ENCODE results near the gene ZNF785. TPM values are rescaled to one million over a fixed set of nuclear protein-coding genes. Genes with fewer than 3 reads are reported as not detected.

Gene ZNF785
- polyA plus RNA-seq, 1 donor (not counting 4 experiments of a cell fraction or from before 2014, with no cell fraction given): 3.4 TPM

- H3K36me3 ChIP-seq (ENCODE audit: control insufficient read depth in 2 of 2, extremely low read depth in 1 of 2, insufficient read depth in 2 of 2, low read length in 2 of 2): no peaks in the 10 kb centered on the region
- DNase-seq (ENCODE audit: low read depth, low spot score) (no peak), FAIRE-seq (no peak)
- TF ChIP-seq CTCF (optimal IDR thresholded peaks at IDR 0.05 in 1 of 3, IDR thresholded peaks at IDR 0.05 in 1 of 3, conservative IDR thresholded peaks at IDR 0.05 in 1 of 3; ENCODE audit: extremely low read depth in 1 of 3, insufficient read depth in 2 of 3, low read length in 3 of 3): no peak
- TF ChIP-seq EZH2 (IDR thresholded peaks at IDR 0.05; ENCODE audit: low read length): no peak
- H3K4me1 ChIP-seq (ENCODE audit: control insufficient read depth, extremely low read depth, insufficient read depth, low read length): peaks cover 5% of the 10 kb centered on the region
- H3K9me1 ChIP-seq (ENCODE audit: control insufficient read depth, extremely low read depth, insufficient read depth, low read length): no peaks in the 10 kb centered on the region
- no peaks in the 10 kb centered on the region for H4K20me1 ChIP-seq (ENCODE audit: control insufficient read depth, extremely low read depth, insufficient read depth, low read length)
- H3K27me3 ChIP-seq (ENCODE audit: control insufficient read depth, extremely low read depth, insufficient read depth, low read length): no peaks in the 10 kb centered on the region
- H3K27ac ChIP-seq (ENCODE audit: control insufficient read depth, insufficient read depth, low read length): no peak overlapping the region
- no peaks in the 10 kb centered on the region for H3K9me3 ChIP-seq (ENCODE audit: control insufficient read depth, low read depth, low read length)
- H3K4me3 ChIP-seq (ENCODE audit: control insufficient read depth in 2 of 3, extremely low read depth in 1 of 3, insufficient read depth in 2 of 3, low read depth in 1 of 3, low read length in 3 of 3): no peak overlapping the region
- H3K4me2 ChIP-seq (ENCODE audit: control insufficient read depth, extremely low read depth, insufficient read depth, low read depth, low read length): no peak overlapping the region
- no peak overlapping the region for H2AFZ ChIP-seq (ENCODE audit: control insufficient read depth, low read length)
- dilution Hi-C loops (cut with MboI; ENCODE audit: extremely low pct_ligation_motif_present, low sequenced_read_pairs): no loop called here
- H3K79me2 ChIP-seq (ENCODE audit: control insufficient read depth, insufficient read depth, low read length): no peaks in the 10 kb centered on the region
- H3K9ac ChIP-seq (ENCODE audit: control insufficient read depth, extremely low read depth, insufficient read depth, low read length): no peak overlapping the region
These were observed 36.9 kb downstream of the ZNF785 start for GRCh38 chr16:30548416-30549253.

GRCh38 chr16:30546115-30546514 lies 39.4 kb downstream of the ZNF785 start:
- DNase-seq (ENCODE audit: low read depth, low spot score) (no peak), FAIRE-seq (no peak)
- no peak overlapping the region for H3K4me2 ChIP-seq (ENCODE audit: control insufficient read depth, extremely low read depth, insufficient read depth, low read depth, low read length)
- peaks cover 5% of the 10 kb centered on the region for H3K4me1 ChIP-seq (ENCODE audit: control insufficient read depth, extremely low read depth, insufficient read depth, low read length)
- dilution Hi-C loops (cut with MboI; ENCODE audit: extremely low pct_ligation_motif_present, low sequenced_read_pairs): no loop called here
- no peak overlapping the region for H3K27ac ChIP-seq (ENCODE audit: control insufficient read depth, insufficient read depth, low read length)
- no peak overlapping the region for H3K9ac ChIP-seq (ENCODE audit: control insufficient read depth, extremely low read depth, insufficient read depth, low read length)
- TF ChIP-seq CTCF (optimal IDR thresholded peaks at IDR 0.05 in 1 of 3, IDR thresholded peaks at IDR 0.05 in 1 of 3, conservative IDR thresholded peaks at IDR 0.05 in 1 of 3; ENCODE audit: extremely low read depth in 1 of 3, insufficient read depth in 2 of 3, low read length in 3 of 3): no peak
- TF ChIP-seq EZH2 (IDR thresholded peaks at IDR 0.05; ENCODE audit: low read length): no peak
- H3K9me1 ChIP-seq (ENCODE audit: control insufficient read depth, extremely low read depth, insufficient read depth, low read length): no peaks in the 10 kb centered on the region
- H4K20me1 ChIP-seq (ENCODE audit: control insufficient read depth, extremely low read depth, insufficient read depth, low read length): no peaks in the 10 kb centered on the region
- no peaks in the 10 kb centered on the region for H3K36me3 ChIP-seq (ENCODE audit: control insufficient read depth in 2 of 2, extremely low read depth in 1 of 2, insufficient read depth in 2 of 2, low read length in 2 of 2)
- no peaks in the 10 kb centered on the region for H3K79me2 ChIP-seq (ENCODE audit: control insufficient read depth, insufficient read depth, low read length)
- no peaks in the 10 kb centered on the region for H3K9me3 ChIP-seq (ENCODE audit: control insufficient read depth, low read depth, low read length)
- no peaks in the 10 kb centered on the region for H3K27me3 ChIP-seq (ENCODE audit: control insufficient read depth, extremely low read depth, insufficient read depth, low read length)
- H2AFZ ChIP-seq (ENCODE audit: control insufficient read depth, low read length): no peak overlapping the region
- H3K4me3 ChIP-seq (ENCODE audit: control insufficient read depth in 2 of 3, extremely low read depth in 1 of 3, insufficient read depth in 2 of 3, low read depth in 1 of 3, low read length in 3 of 3): no peak overlapping the region
